HK-2 (cell line): ENCODE data around the gene THSD4.
A peak's percentile ranks its signal among the peaks of the same experiment; 100 is the strongest.

ENCODE experiments used
- DNase-seq: peaks from one replicate; pipeline ENCODE4 v3.0.0-alpha.2; 2018; ENCODE audit not compliant: unreplicated experiment

The THSD4 gene

DNA sequence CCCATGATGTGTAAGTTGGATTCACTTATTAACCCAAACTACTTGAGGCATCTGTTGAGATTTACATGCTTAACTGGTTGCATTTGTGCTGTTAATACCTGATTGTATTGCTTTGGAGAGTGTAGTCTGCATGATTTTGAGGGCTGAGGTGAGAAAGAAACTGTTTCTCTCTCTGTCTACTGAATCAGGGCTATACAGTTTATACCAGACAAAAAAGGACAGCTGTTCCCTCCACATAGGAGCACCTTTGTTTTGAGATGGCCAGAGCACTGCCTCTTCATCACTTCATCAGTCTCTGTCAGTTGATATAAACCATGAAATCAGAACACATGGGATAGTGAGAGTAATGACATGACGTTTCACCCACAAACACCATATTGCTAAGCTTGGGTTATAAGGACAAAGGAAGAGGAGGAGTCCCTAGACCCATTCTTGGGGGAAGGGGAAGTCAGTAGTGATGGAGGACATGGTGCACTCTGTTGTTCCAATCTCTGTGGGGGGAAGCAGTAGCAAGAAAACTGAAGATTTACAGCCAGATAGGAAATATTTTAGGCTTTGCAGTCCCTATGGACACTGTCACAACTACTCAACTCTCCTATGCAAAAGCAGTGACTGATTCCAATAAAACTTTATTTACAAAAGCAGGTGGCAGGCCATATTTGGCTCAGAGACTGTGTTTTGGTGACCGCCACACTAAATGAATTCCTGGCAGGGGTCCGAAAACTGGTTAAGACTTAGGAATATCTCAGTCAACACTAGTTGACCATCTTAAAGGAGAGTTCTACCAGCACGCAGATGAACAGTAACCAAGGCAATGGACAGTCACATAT, 571.2 kb downstream of the THSD4 start:
- DNase-seq, result no peak

DNA sequence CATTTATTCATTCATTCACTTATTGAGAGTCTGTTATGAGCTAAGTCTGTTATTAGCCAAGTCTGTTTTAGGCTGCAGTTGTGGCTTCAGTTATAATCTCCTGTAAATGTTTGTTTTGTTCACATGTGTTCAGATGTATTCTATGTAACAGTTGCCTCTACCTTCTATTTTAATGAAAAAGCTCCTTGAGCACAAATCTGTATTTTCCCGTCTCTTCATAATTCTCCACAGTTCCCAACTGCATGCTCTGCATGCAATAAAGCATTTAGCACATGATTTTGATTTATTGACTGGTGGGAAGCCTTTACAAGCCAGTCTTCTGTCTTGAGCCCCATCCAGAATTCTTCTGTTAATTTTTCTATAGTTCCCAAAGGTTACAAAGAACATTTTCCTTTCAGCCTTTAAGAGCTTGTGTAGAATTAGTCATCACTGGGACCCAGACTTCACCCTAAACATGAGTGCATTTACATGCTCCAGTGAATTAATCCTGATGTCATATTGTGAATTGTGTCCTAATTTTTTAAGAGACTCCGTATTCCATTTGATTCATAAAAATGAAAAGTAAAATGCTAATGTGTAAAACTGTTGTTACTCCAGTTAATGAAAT, 572.7 kb downstream of the THSD4 start:
- DNase-seq, result no peak

GRCh38 chr15:71688509-71689094, 573.3 kb downstream of the THSD4 start:
- DNase-seq, result no peak

DNA sequence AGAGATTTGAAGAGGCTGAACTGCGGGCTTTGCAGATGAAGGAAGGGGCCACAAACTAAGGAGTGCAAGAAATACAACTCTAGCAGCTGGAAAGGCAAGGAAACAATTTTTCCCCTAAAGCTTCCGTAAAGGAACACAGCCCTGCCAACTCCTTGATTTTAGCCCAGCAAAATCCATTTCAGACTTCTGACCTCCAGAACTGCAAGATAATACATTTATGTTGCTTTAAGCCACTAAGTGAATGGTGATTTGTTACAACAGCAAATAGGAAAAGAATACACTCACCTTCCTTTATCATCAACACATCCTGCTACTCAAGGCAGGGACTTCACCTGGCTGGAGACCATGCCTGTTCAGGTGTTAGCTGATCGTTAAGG, 575.8 kb downstream of the THSD4 start:
- no peak for DNase-seq

DNA sequence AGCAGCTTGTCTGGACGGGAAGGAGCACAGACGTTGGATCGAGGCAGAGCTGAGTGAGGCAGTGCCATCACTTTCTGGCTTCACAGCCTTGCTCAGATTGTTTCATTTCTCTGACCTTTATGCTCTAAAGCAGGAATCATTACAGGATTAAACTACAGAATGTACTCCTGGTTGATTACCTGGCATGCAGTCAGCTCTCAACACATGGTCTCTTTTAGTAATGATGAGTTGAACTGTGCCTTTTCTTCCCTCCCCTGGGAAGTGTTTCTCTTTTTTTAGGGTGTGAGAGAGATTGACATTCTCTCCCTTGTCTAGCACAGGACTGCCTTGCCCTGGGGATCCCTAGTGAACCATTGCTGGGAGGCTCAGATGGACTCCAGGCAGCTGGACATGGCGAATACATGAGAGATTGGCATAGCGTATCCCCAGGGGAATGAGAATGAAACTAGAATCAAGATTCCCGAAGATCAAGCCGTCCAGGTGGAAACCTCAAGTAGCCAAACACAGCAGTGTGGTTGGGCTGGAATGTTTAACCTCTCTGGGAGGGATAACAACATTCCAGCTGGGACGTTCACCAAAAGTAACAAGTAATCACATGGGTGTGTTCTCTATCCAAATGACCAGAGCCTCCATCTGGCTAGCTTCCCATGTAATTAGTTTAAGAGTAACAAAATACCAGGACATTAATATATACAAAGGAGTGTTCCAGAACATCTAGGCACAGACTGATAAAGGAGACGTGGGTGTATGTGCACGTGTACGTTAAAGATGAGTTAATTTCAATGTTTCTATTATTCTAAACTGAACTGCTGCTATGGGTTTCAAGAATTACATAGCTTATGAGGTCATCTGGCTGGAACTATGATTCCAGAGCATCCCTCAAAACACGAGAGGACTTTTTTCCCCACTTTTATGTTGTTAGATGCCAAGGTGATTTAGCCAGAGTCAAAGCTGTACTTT, 576.5 kb downstream of the THSD4 start:
- DNase-seq, result peak; percentile 38

DNA sequence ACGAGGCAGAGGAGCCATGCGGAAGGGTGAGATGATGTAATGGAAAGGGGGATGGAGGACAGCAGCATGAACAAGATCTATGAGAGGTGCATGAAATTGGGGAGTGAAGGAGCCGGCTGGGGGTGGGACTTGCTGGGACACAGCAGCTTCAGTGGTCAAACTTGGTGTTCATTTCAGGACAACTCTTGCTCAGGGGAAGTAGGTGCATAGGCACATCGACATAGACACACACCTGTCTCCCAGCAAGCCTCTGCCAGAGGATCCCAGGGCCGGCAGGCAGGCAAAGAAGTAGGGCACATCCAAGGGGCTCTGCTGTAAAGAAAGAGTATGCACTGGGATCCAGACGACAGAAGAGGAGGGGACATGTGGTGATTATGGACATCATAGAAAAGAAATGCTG, 582.0 kb downstream of the THSD4 start:
- no peak for DNase-seq

- no peak for DNase-seq
These were observed 582.8 kb downstream of the THSD4 start for GRCh38 chr15:71698030-71698429.

DNA sequence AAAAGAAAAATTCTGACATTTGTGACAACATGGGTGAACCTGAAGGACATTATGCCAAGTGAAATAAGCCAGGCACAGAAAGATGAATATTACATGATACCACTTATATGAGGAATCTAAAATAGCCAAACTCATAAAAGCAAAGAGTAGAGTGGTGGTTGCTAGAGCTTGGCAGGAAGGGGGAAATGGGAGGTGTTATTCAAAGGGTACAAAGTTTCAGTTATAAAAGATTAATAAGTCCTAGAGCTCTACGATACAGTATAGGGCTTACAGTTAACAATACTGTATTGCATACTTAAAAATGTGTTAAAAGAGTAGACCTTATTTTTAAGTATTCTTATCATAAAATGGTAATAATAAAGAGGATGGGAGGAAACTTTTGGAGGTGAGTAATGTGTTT, 583.5 kb downstream of the THSD4 start:
- no peak for DNase-seq

GRCh38 chr15:71699977-71700376, 584.7 kb downstream of the THSD4 start:
- no peak for DNase-seq

- DNase-seq, result no peak
These were observed 586.5 kb downstream of the THSD4 start for GRCh38 chr15:71701808-71702207.

DNA sequence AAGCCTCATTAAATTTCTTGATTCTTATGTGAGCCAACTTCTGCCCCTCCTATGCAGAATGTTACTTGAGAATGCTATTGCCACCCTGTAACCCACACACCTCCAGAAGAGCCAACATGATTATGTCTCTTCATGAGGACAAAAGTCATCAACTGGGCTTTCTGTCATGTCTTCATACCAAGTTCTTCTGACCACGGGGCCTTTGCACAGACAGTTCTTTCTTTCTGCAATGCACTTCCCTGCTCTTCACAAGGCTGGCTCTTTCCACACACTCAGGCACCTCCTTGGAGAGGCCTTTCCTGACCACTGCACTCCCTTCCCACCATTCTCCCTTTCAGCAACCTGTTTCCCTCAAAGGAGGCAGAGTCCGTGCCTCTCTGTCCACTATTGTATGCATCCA, 587.2 kb downstream of the THSD4 start:
- DNase-seq, result no peak

GRCh38 chr15:71705151-71705550, 589.9 kb downstream of the THSD4 start:
- peak; percentile 17 for DNase-seq

DNA sequence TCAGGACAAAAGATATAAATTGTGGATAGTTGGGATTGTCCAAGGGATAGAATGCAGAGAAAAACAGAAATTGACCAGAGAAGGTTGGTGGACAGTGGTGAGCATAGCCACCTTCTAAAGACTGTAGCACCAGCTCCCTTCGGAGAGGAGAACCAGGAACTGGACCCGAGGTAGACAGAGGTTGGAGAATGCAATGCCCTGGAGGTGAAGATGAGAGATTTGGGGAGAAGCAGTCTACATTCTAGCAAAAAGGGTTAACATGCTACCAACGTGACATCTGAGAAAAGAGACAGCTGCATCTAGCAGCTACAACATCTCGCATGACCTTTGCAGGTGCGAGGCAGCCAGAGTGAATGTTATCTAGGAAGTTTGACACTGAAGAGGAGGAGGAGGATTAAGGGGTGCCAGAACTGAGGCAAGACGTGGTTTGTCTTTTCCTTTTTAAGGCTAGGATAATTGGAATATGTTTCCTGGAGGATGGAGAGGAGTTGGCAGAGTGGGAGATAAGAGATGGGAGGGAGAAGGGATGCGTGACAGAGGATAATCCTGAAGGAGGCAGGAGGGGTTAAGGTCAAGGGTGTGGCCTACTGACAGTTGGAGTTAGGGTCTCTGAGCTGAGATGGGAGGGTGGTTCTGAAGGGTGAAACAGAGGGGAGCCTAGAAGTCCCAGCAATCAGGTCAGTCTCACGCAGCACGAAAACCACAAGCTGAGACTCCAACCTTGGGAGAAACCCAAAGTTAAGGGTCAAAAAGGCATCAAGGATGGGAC, 591.4 kb downstream of the THSD4 start:
- no peak for DNase-seq

GRCh38 chr15:71707230-71708050, 592.2 kb downstream of the THSD4 start:
- DNase-seq, result no peak

- no peak for DNase-seq
These were observed 592.8 kb downstream of the THSD4 start for GRCh38 chr15:71708051-71708429.

- DNase-seq, result no peak
These were observed 593.5 kb downstream of the THSD4 start for GRCh38 chr15:71708741-71709140.

DNA sequence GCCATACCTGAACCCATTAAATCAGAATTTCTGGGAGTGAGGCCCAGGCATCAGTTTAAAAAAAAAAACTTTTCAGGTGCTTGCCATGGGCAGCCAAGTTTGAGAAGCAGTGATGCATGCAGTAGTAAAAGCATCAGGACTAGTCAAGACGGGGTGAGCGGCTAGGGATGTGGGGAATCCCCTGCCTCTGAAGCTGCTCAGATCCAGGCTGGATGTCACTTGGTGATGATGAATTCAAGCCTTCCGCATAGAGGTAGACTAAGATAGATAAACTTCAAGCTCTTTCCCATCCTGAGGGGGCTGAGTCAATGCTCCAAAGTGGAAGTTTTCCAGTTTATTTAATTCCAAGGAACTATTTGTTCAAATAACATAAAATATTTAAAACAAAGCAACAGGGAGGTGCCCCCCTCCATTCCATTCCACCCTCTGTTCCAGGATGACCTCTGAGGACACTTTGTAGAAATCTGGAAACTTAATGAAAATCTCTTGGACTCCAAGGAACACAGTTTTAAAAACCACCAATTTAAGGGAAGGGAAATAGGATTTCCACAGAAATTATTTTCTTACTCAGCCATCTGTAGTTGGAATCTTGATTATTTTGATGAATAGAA, 594.6 kb downstream of the THSD4 start:
- peak; percentile 21 for DNase-seq

DNA sequence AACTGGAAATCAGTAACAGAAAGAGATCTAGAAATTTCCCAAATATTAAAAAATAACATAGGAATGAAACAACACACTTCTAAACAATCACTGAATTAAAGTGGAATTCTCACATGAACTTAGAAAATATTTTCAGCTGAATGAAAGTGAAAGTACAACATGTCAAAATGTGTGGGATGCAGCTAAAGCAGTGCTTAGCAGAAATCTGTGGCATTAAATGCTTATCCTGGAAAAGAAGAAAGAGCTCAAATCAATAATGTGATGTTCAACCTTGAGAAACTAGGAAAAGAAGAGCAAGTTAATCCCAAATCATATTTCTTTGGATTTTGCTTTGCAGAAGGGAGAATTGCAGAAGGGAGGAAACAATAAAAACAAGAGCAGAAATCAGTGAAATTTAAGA, 596.9 kb downstream of the THSD4 start:
- no peak for DNase-seq

GRCh38 chr15:71713191-71713809, 598.0 kb downstream of the THSD4 start:
- no peak for DNase-seq

DNA sequence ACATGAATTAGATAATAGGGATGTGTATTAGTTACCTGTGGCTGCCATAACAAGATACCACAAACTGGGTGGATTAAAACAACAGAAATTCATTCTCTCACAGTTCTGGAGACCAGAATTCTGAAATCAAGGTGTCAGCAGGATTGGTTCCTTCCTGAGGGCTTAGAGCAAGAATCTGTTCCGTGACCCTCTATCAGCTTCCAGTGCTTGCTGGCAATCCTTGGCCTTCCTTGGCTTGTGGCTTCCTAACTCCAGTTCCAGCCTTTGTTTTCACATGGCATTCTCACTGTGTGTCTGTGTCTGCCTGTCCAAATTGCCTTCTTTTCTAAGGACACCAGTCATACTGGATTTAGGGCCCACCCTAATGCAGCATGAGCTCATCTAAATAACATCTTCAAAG, 600.6 kb downstream of the THSD4 start:
- DNase-seq, result no peak
